GM19099 (cell line): ENCODE results near the gene MICAL3.
A peak's percentile ranks its signal among the peaks of the same experiment; 100 is the strongest.

Experiments
- POLR2A ChIP-seq: IDR thresholded peaks from 3 replicates; pipeline ENCODE4 v1.6.1; 2011; ENCODE audit warnings: low read depth; ENCODE audit not compliant: insufficient read length; ENCODE audit errors: extremely low read depth

MICAL3 gene

GRCh38 chr22:17797721-17798559 is 226.4 kb downstream of the MICAL3 start:
- TF ChIP-seq POLR2A = peak; percentile 20

DNA sequence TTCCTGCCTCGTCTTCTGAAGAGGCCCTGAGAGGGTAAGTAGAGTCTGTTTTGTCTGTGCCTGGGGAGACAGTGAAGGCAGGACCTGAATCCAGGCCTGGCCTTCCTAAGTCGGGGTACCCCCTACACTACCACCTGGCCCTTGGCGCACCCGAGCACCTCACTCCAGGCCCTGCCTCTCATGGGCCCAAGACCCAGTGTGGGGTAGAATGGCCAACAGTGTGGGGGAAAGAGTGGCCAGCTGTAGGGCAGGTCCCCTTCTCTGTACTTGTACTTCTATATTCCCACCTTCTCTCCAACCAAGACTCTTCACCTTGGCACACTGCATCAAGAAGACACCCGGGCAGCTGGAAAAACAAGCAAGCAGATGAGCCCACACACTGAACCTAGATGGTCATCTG is 227.7 kb downstream of the MICAL3 start:
- no peak for TF ChIP-seq POLR2A

DNA sequence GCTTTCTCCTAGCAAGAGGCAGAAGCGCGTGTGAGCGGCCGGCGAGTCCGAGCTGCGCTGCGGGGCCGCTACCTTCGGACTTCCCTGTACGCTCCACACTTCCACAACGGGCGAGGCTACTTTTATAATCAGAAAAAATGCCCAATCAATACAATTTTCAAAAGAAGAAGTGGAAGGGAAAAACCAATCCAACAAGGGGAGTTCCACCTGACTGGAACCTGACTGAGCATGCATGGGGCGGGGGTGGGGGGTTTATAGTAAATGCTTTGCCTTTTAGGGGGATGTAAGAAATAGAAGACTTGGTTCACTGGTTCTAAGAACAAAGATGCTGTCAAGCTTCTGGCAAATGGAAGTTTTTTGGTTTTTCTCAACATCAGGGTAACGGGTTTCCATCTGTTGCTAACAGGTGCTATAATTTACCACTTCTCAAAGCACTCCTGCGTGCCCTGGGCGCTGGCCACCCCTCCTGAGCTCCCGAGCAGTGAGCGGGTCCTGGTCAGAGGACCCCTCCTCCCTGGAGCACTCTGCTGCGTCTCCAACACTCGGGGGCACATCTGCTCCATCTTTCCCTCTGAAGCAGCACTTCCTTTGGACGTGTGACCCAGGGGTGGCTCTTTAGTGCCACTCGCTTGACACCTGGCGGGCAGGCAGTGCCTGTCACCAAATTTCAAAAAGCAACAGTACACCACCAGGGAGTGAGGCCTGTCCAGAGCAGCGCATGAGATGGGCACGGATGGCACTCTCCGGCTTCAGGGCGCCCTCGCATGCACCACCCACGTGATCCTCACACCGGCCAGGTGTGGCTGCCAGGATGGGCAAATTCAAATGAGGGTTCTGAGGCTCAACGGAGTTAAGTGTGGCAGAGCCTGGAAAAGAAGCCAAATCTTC is 228.5 kb downstream of the MICAL3 start:
- TF ChIP-seq POLR2A = peak; percentile 58

DNA sequence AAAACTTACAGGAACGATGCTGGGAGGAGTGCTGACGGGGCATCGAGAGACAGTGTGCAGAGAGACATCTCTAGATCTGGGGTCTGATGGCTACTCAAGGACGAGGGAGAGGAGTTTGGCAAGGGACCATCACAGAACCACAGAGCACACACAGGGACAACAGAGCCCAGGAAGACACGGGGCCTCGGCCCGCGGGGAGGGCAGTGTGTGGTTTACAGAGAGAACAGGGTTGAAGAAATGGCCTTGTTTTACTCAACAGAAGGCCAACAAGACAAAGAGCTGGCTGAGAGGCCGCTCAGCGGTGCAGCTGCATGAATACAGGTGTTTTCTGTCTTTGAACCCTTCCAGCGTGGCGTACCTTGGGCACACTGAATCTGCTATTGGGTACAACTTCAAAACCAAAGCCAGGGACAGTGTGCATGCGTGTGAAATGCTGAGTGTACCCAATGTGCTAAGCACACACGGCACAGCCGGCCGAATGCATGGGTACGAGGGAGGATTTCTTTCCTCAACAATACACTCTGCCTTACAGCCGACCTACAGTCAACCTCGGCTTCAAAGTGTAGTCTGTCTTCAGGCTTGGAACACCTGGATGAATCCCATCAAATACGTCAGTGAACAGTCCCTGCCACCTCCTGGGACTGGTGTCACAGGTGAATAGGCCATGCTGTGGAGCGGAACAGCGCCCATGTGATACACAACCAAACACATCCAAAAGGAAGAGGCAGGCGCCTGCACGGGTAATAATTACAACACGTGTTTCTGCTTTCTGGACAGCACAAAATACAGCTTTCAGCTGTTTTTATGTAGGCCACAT is 229.4 kb downstream of the MICAL3 start:
- TF ChIP-seq POLR2A = no peak

DNA sequence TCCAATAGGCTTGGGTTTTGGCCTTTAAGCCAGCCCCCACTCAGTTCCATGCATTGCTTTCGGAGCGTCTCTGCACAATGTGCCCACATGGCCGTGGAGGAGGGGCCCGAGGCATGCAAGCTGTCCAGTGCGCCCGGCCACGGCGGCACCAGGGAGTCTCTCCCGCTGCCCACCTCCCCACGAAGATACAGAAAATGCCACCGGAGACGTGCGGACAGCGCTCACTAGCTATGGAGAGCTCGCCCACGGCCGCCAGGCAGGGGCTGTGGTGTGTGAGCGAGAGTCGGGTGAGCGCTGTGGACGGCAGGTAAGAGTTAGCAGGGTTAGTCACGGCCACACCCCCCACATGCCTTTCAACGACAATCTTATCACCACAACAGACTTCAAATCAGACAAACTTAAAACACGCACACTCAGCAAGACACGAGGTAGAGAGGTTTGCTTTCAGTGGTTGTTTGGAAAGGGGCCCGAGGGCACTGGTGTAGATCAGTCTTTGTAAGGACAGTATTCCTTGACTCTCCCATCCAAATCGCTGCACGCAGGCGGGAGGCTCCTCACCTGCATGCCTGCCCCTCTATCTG is 231.4 kb downstream of the MICAL3 start:
- TF ChIP-seq POLR2A = no peak

DNA sequence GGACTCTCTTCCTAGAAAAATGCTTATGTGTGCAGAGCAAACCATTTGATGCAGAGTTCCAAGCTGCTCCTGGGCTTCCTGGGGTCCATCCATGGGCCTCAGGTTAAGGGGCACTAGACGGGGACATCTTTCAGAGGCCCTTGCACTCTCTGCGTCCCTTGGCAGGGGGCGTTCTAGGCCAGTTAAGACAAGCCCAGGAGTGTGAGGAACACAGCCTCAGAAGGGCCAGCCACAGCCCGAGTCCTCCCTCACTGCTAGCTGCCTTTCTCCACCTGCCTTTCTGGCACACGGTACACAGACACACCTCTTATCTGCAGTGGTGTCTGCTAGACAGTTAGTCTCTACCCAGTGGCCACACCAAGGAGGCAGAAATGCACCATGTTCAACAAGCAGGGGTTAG is 232.1 kb downstream of the MICAL3 start:
- TF ChIP-seq POLR2A = no peak

DNA sequence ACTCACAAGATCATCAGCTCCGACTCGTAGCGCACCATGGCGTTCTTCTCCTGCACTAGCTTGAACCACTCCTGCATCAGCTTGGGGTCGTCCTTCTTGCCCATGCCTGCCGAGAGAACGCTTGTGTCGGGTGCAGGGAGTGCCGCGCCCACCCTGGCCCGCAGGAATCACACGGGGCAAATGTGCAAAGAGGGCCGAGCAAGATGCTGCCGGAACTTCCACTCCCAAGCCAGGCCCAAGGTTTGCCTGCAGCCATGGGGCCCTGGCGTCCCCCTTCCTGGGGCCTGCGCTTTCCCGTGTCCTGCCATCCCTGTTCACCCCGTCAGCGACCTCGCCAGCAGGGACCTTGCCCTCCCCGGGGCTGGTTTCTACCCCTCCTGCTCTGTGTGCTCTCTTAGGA is 233.2 kb downstream of the MICAL3 start:
- no peak for TF ChIP-seq POLR2A

DNA sequence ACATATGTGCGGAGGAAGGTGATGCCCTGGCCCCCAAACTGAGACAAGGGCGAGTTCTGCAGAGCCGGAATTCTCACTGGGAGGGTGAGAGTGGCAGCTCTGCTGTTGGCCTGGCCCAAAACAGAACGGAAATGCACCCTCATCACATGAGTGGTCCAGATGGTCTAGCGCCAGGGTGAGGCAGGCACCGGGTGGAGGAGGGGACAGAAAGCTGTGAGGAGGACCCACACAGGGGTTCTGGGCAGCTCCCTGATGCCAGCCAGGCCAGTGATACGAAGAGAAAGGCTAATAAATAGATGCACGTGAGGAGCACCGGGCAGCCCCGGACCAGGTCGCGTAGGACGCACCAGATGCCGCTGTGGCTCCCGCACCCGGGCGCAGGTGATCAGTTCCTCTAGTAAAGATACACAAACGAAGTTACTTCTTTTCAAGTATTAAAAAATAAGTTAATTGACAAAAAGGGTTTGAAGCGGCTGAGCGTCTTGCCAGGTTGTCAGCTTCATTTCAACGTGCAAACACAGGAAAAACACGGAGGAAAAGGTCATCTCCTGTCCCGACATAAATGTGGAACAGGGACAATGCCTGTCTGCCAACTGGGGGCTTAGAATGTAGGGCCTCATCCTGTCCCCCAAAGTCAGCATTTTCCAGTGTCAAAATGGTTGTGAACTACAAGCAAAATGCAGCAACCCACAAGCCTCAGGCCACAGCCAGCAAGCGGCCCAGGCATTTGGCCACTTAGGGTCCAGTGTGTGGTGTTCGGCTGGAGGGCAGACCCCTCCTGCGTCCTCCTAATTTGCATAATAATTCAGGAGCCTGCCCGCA is 234.8 kb downstream of the MICAL3 start:
- TF ChIP-seq POLR2A = no peak

- no peak for TF ChIP-seq POLR2A
Observed at GRCh38 chr22:17788528-17789378, 235.6 kb downstream of the MICAL3 start.

GRCh38 chr22:17787716-17788330 is 236.5 kb downstream of the MICAL3 start:
- TF ChIP-seq POLR2A = no peak

GRCh38 chr22:17787241-17787640 is 237.1 kb downstream of the MICAL3 start:
- no peak for TF ChIP-seq POLR2A

- no peak for TF ChIP-seq POLR2A
Observed at GRCh38 chr22:17786435-17787161, 237.8 kb downstream of the MICAL3 start.
